ENCODE data around the gene GTPBP6. TPM values are rescaled to one million over a fixed set of nuclear protein-coding genes. Genes with fewer than 3 reads are reported as not detected.
"Not testable (repeated sequence)": the region's sequence is repeated elsewhere in the genome, so short reads cannot be mapped to it uniquely, and the experiment has no call there.

The GTPBP6 gene
- total RNA-seq, 6 experiments from 2014 or later, result 35.1 to 40.2 (median 37.4) TPM

DNA sequence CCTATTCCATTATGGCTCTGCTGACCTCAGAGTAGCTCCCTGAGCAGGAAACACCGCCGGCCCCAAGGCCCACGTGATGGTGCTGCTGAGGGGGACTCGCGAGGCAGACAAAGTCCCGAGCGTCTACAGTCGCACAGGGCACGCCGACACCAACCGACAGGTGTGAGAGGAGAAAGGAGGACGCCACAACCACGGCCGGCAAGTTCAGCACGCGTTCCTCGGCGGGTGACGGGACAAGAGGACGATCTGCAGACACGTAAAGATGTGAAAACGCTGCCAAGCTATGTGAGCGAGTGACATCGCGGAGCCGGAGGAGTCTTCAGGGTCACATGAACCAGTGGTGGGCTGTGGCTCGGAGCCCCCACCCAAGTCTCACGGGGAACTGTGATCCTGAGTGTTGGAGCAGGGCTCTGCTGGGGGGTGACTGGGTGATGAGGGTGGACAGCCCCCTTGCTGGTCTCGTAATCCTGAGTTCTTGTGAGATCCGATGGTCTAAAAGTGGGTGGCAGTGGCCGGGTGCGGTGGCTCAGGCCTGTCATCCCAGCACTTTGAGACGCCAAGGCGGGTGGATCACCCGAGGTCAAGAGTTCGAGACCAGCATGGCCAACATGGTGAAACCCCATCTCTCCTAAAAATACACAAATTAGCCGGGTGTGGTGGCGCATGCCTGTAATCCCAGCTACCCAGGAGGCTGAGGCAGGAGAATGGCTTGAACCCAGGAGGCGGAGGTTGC, 34.2 kb upstream of the GTPBP6 start:
- DNase-seq, result no peak
- Mint-ChIP-seq H3K9me3 (peaks cover 4% of the 10 kb centered on the region; the same call in 1 of the 2 replicates), H3K27ac (no peak overlapping the region), H3K27me3 (ENCODE audit: insufficient read depth) (peaks cover 2% of the 10 kb centered on the region; the same call in 1 of the 2 replicates), H3K4me1 (ENCODE audit: low read depth) (peaks cover 16% of the 10 kb centered on the region), H3K36me3 (ENCODE audit: low read depth) (peaks cover 12% of the 10 kb centered on the region), H3K4me3 (no peak overlapping the region)
- TF ChIP-seq, protein P1, sequence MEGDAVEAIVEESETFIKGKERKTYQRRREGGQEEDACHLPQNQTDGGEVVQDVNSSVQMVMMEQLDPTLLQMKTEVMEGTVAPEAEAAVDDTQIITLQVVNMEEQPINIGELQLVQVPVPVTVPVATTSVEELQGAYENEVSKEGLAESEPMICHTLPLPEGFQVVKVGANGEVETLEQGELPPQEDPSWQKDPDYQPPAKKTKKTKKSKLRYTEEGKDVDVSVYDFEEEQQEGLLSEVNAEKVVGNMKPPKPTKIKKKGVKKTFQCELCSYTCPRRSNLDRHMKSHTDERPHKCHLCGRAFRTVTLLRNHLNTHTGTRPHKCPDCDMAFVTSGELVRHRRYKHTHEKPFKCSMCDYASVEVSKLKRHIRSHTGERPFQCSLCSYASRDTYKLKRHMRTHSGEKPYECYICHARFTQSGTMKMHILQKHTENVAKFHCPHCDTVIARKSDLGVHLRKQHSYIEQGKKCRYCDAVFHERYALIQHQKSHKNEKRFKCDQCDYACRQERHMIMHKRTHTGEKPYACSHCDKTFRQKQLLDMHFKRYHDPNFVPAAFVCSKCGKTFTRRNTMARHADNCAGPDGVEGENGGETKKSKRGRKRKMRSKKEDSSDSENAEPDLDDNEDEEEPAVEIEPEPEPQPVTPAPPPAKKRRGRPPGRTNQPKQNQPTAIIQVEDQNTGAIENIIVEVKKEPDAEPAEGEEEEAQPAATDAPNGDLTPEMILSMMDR (IDR thresholded peaks at IDR 0.05), result no peak

DNA sequence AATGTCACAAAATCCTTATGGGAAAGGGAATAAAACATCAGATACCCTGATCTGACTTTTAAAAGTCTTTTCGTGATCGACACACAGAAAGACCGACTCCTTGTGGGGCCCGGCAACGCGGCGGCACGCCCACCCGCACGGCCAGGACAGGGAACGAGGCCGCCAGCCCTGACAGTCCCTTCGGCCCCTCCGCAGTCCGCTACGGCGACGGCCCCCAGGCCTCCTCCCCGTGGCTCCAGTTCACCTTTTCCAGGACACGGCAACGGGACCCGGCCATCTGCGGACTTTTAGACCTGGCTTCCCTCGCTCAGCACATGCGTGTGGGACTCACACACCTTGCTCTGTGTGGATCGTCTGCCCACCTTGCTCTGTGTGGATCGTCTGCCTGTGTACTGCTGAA, 33.6 kb upstream of the GTPBP6 start:
- DNase-seq, result no peak
- Mint-ChIP-seq H3K4me1 (ENCODE audit: low read depth) (peaks cover 10% of the 10 kb centered on the region), H3K27me3 (ENCODE audit: insufficient read depth) (peaks cover 2% of the 10 kb centered on the region; the same call in 1 of the 2 replicates), H3K4me3 (no peak overlapping the region), H3K27ac (no peak overlapping the region), H3K9me3 (no peaks in the 10 kb centered on the region), H3K36me3 (ENCODE audit: low read depth) (peaks cover 7% of the 10 kb centered on the region)
- TF ChIP-seq, protein P1 (IDR thresholded peaks at IDR 0.05), result no peak

GRCh38 chrX:351736-352135, 33.1 kb upstream of the GTPBP6 start:
- no peak overlapping the region for H3K27ac Mint-ChIP-seq
- no peak for DNase-seq
- H3K36me3 Mint-ChIP-seq (ENCODE audit: low read depth), result peaks cover 9% of the 10 kb centered on the region
- H3K27me3 Mint-ChIP-seq (ENCODE audit: insufficient read depth), result peaks cover 2% of the 10 kb centered on the region; the same call in 1 of the 2 replicates
- TF ChIP-seq, protein P1 (IDR thresholded peaks at IDR 0.05), result no peak
- no peaks in the 10 kb centered on the region for H3K9me3 Mint-ChIP-seq
- peaks cover 6% of the 10 kb centered on the region for H3K4me1 Mint-ChIP-seq (ENCODE audit: low read depth)
- H3K4me3 Mint-ChIP-seq, result no peak overlapping the region

DNA sequence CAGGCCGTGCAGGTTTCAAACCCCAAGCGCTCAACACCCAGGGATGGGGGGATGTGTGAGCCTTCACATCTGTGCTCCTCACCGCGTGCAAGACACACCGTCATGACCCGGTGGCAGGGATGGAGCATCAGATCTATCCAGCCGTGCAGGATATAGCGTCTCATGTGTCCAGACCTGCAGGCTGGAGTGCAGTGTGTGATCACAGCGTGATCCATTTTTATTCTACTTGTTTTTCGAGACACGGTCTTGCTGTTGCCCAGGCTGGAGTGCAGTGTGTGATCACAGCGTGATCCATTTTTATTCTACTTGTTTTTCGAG, 32.7 kb upstream of the GTPBP6 start:
- not testable (repeated sequence) for DNase-seq; H3K9me3 Mint-ChIP-seq; H3K27me3 Mint-ChIP-seq (ENCODE audit: insufficient read depth); H3K4me1 Mint-ChIP-seq (ENCODE audit: low read depth); H3K36me3 Mint-ChIP-seq (ENCODE audit: low read depth); H3K4me3 Mint-ChIP-seq; H3K27ac Mint-ChIP-seq

DNA sequence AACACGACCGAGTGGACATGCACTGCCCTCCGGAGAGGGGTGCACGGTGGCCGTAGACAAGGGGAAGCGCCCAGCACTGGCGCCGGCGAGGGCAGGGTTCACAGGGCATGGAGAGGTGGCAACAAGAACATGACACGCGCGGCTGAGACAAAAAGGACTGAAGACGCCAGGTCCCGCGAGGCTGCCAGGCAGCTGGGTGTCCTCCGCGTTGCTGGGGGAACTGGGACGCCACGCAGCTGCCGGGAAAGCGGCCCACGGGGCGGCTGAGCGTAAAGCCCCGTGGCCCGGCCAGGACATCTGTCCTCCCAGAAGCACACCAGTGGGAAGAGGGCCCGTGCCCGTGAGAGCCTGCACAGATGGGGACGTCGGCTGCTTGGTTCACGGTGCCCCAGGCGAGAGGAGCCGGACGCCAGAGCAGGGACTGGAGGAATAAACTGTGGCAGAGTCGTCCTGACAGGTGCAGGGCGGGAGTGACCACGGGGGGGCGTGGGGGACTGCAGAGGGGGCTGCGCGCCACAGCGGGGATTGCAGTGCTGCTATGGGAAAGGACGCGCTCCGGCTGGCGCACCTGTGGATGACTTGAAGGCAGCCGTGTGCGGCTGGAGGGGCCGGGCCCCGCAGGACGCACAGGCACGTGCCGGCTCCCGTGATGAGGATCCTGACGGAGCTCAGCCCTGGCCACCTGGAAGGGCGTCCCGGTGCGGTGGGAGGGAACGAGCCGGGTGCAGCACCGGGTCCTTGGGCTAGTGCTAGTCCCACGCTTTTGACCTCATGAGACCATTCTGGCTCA, 32.1 kb upstream of the GTPBP6 start:
- Mint-ChIP-seq H3K27me3 (ENCODE audit: insufficient read depth) (peaks cover 2% of the 10 kb centered on the region; the same call in 1 of the 2 replicates), H3K36me3 (ENCODE audit: low read depth) (peaks cover 9% of the 10 kb centered on the region), H3K4me1 (ENCODE audit: low read depth) (no peaks in the 10 kb centered on the region; the same call in 1 of the 2 replicates), H3K9me3 (no peaks in the 10 kb centered on the region), H3K27ac (no peak overlapping the region), H3K4me3 (no peak overlapping the region)
- TF ChIP-seq, protein P1 (IDR thresholded peaks at IDR 0.05), result no peak
- DNase-seq, result no peak

DNA sequence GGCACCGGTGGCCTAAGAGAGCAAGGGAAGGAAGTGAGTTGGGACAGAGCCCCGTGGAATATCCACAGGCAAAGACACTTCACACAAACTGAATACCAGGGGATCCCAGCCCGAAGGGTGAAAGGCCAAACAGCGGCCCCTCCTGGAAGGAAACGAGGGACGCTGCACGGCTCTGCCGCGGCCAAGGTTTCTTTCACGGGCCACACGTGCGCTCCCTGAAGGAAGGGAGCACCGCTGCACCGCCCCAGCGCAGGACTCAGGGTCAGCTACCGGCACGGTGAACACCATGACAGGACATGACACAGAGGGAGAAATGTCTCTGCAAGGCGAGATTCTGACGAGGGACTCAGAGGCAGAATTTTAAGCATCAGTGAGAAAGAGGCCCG, 31.5 kb upstream of the GTPBP6 start:
- no peak overlapping the region for H3K27ac Mint-ChIP-seq
- peaks cover 9% of the 10 kb centered on the region for H3K36me3 Mint-ChIP-seq (ENCODE audit: low read depth)
- DNase-seq, result no peak
- no peaks in the 10 kb centered on the region for H3K9me3 Mint-ChIP-seq
- TF ChIP-seq, protein P1 (IDR thresholded peaks at IDR 0.05), result no peak
- no peaks in the 10 kb centered on the region; the same call in 1 of the 2 replicates for H3K27me3 Mint-ChIP-seq (ENCODE audit: insufficient read depth)
- H3K4me3 Mint-ChIP-seq, result no peak overlapping the region
- no peaks in the 10 kb centered on the region for H3K4me1 Mint-ChIP-seq (ENCODE audit: low read depth)

All from HFFc6 (cell line).